VCaP (cell line): Measurements from ENCODE around the gene CNGB1.

Source experiments
- H3K27ac ChIP-seq: fragments of 450-650 bp; 2 replicates; pipeline ENCODE4 v1.5.1; 2017
- CTCF ChIP-seq: fragments of 450-650 bp; conservative IDR thresholded peaks from 2 replicates; pipeline ENCODE4 v1.5.1; 2017; ENCODE audit warnings: mild to moderate bottlenecking, moderate library complexity

The CNGB1 gene

GRCh38 chr16:57991551-57992059, 20.7 kb upstream of the CNGB1 start:
- H3K27ac ChIP-seq, result peak overlapping the region; percentile 63; the same call in 1 of the 2 replicates
- TF ChIP-seq CTCF, result no peak

GRCh38 chr16:57988929-57989328, 18.0 kb upstream of the CNGB1 start:
- no peak for TF ChIP-seq CTCF
- no peak overlapping the region for H3K27ac ChIP-seq

DNA sequence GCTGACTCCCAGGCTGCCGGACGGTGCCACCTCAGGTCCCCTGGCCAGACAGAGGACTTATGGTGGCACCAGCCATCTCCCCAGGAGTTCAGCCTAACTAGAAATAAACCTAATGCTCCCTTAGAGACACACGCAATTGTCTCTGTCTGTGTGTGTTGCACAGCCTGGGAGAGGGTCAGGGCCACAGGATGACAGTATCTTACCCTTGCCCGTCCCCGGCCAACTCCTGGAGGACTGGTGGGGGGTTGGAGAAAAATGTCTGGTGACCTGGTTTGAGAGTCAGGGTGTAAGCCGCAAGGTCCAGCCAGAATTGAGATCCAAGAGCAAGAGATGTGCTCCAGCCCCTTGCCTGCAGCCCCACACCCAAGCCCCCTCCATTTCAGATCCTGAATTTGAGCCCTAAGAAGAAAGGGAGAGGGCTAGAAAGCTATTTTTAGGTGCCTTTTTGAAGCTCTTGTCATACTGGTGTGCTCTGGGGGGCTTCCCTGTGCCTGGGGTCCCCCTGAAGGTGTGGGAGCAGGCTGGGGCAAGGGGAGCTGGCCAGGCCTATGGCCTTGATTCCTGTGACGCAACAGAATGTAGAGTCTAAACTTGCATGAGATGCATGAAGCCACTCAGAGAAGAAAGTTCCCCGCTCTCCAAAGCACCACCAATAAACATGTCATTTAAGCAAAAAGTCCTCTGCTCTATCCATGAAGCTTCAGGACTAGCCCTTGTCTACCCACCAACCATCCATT, 16.7 kb upstream of the CNGB1 start:
- no peak overlapping the region for H3K27ac ChIP-seq
- TF ChIP-seq CTCF, result no peak

- no peak for TF ChIP-seq CTCF
- H3K27ac ChIP-seq, result no peak overlapping the region
These were observed 15.3 kb upstream of the CNGB1 start for GRCh38 chr16:57986196-57986595.

DNA sequence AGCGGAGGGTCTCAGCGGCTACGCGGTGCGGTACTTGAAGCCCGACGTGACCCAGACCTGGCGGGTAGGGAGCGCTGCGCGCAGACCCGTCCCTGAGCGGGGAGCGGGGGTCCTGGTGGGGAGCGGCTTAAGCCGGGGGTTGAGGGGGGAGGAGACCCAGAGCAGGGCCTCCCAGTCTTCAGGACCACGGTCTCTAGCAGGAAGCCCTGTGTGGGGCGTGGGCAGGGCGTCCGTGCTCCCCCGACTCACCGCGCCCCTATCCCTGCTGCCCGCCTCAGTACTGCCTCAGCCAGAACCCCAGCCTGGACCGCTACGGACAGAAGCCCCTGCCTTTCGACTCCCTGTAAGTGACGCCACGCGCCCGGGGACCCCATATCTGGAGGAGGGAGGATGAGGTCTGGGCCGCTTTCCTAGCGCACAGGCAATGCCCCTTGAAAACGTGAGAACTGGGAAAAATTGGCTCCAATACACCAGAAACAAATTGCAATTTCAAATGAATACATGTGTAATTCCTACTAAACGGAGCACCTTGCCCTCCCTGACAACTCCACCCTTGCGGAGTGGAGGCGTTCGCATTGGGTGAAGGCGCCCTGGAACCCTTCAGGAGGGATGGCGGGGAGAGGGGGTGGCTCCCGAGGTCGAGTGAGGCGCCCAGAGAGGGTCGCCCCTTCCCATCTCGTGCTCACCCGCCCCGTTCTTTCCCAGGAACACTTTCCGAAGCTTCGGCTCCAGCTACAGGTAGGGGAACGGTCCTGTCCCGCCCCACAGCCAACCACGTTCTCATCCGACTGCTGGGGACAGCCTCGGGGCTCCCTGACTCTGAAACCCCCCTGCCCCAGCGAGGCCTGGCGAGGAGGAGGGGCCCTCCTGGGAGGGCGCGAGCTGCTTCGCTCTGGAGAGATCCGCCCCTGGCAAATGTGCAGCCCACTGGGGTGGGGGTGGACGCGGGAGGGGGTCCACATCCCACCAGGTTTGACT, 14.6 kb upstream of the CNGB1 start:
- TF ChIP-seq CTCF, result no peak
- H3K27ac ChIP-seq, result no peak overlapping the region

GRCh38 chr16:57984443-57985203, 13.7 kb upstream of the CNGB1 start:
- no peak for TF ChIP-seq CTCF
- H3K27ac ChIP-seq, result no peak overlapping the region

DNA sequence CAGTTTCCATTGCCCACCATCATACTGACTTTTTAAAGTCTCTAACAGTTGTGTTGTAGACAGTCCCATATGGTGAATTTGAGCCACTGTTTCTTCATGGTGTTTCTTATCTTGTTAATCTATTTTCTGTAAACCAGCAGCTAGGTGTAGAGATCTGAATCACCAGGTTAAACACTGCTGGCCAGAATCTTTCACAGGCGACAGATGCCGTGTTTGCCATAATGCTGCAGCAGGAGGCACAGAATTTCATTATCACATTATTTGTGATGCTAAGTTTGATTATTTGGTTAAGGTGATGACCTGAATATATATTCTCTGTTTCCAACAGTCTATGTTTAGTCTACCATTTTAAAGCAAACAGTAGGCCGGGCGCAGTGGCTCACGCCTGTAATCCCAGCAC, 11.5 kb upstream of the CNGB1 start:
- H3K27ac ChIP-seq, result no peak overlapping the region
- no peak for TF ChIP-seq CTCF
